Tibial nerve (tissue), 4 donors: ENCODE data around the gene SNAI3. TPM values are rescaled to one million over a fixed set of nuclear protein-coding genes. Genes with fewer than 3 reads are reported as not detected.
A peak's percentile ranks its signal among the peaks of the same experiment; 100 is the strongest.

Experiments
- DNase-seq, 2 donors: peaks; one replicate each; pipeline ENCODE4 v3.0.0-alpha.2; 2019; ENCODE audit warnings: low spot score in 2 of 2
- H3K27ac ChIP-seq, 4 donors: fragments of 200-600 bp; sonication (generic) in 3 of 4; one replicate each; pipeline ENCODE4 v1.5.1; 2017 to 2019; ENCODE audit warnings: mild to moderate bottlenecking in 1 of 4
- H3K27me3 ChIP-seq, 2 donors: fragments of 200-600 bp; sonication (generic) in 1 of 2; one replicate each; pipeline versions ENCODE4 v1.5.1 to v1.6.0; 2017 to 2019
- H3K36me3 ChIP-seq, 3 donors: fragments of 200-600 bp; sonication (generic); one replicate each; pipeline ENCODE4 v1.5.1; 2018 to 2019
- H3K4me1 ChIP-seq, 4 donors: fragments of 200-600 bp; sonication (generic) in 3 of 4; one replicate each; pipeline ENCODE4 v1.5.1; 2017 to 2019
- H3K4me3 ChIP-seq, 4 donors: fragments of 200-600 bp; sonication (generic) in 3 of 4; one replicate each; pipeline ENCODE4 v1.5.1; 2017 to 2019; ENCODE audit warnings: mild to moderate bottlenecking in 1 of 4, moderate library complexity in 1 of 4
- H3K9me3 ChIP-seq, 4 donors: fragments of 200-600 bp; sonication (generic) in 3 of 4; one replicate each; pipeline ENCODE4 v1.5.1; 2017 to 2019
- CTCF ChIP-seq, 5 experiments: fragments of 200-600 bp in 3 of 5; fragments of 450-650 bp in 2 of 5; sonication (generic) in 3 of 5; IDR thresholded peaks; one replicate each; pipeline ENCODE4 v1.5.1; 2016 to 2019; ENCODE audit warnings: antibody characterized with exemption in 5 of 5, mild to moderate bottlenecking in 3 of 5, moderate library complexity in 2 of 5
- EP300 ChIP-seq, 2 donors: sonication (generic); formaldehyde crosslinking; IDR thresholded peaks; one replicate each; pipeline ENCODE4 v1.6.1; 2017; ENCODE audit warnings: antibody characterized with exemption in 2 of 2, mild to moderate bottlenecking in 1 of 2
- POLR2A ChIP-seq, 2 donors: fragments of 450-650 bp; IDR thresholded peaks; one replicate each; pipeline ENCODE4 v1.6.1; 2017; ENCODE audit warnings: antibody characterized with exemption in 2 of 2, mild to moderate bottlenecking in 2 of 2, moderate library complexity in 2 of 2
- WGBS, 2 donors: methylation state at CpG; one replicate each; pipeline ENCODE4 v1.1.5; 2018; 5-methylcytosine and 5-hydroxymethylcytosine counted together
- total RNA-seq, 4 donors: library from RNA; depleted of rRNA; stranded (reverse); fragments of >200 nt; gene quantifications; one replicate each; pipeline ENCODE4 v1.1.0, GENCODE V29; 2016

SNAI3 gene
- total RNA-seq, 4 donors from 2014 or later, result 0.87 to 1.2 (median 1.0) TPM

- Histone ChIP-seq H3K27ac (no peak overlapping the region), H3K36me3 (no peaks in the 10 kb centered on the region), H3K27me3 (peaks cover 0 to 79% of the 10 kb centered on the region in 2 donors), H3K4me1 (peaks cover 0 to 28% (median 18%) of the 10 kb centered on the region in 4 donors), H3K4me3 (no peak overlapping the region), H3K9me3 (no peaks in the 10 kb centered on the region)
- WGBS, 2 donors, result 53% methylated on average over 21 to 28 of the region's 28 CpGs
- no peak for TF ChIP-seq POLR2A (IDR thresholded peaks at IDR 0.05)
- TF ChIP-seq CTCF (IDR thresholded peaks at IDR 0.05), result no peak
- TF ChIP-seq EP300 (IDR thresholded peaks at IDR 0.05), result no peak
- no peak for DNase-seq
Observed at GRCh38 chr16:88688013-88688778, 1.9 kb upstream of the SNAI3 start.

GRCh38 chr16:88687676-88688012 lies 1.3 kb upstream of the SNAI3 start:
- Histone ChIP-seq H3K27me3 (peaks cover 0 to 84% of the 10 kb centered on the region in 2 donors), H3K9me3 (no peaks in the 10 kb centered on the region), H3K36me3 (no peaks in the 10 kb centered on the region), H3K4me3 (no peak overlapping the region), H3K4me1 (peaks cover 0 to 25% (median 17%) of the 10 kb centered on the region in 4 donors), H3K27ac (peak overlapping the region in 1 of 4 donors; percentile 72)
- 66 to 72% methylated on average over 3 of the region's 3 CpGs for WGBS, 2 donors
- TF ChIP-seq EP300 (IDR thresholded peaks at IDR 0.05) (no peak), CTCF (IDR thresholded peaks at IDR 0.05) (no peak), POLR2A (IDR thresholded peaks at IDR 0.05) (no peak)
- no peak for DNase-seq

- WGBS, 2 donors, result 37 to 45% methylated on average over 7 of the region's 10 CpGs
- TF ChIP-seq EP300 (IDR thresholded peaks at IDR 0.05), result no peak
- TF ChIP-seq CTCF (IDR thresholded peaks at IDR 0.05), result no peak
- no peak for TF ChIP-seq POLR2A (IDR thresholded peaks at IDR 0.05)
- Histone ChIP-seq H3K4me1 (peaks cover 0 to 26% (median 17%) of the 10 kb centered on the region in 4 donors), H3K9me3 (no peaks in the 10 kb centered on the region), H3K27me3 (peaks cover 0 to 87% of the 10 kb centered on the region in 2 donors), H3K27ac (peak overlapping the region in 2 of 4 donors; percentile 63 to 72), H3K36me3 (no peaks in the 10 kb centered on the region), H3K4me3 (no peak overlapping the region)
- DNase-seq, result no peak
Observed at GRCh38 chr16:88687254-88687576, 908 bp upstream of the SNAI3 start.

GRCh38 chr16:88686062-88686438 lies 257 bp downstream of the SNAI3 start:
- Histone ChIP-seq H3K4me1 (peaks cover 0 to 38% (median 23%) of the 10 kb centered on the region in 4 donors), H3K27me3 (peaks cover 0 to 88% of the 10 kb centered on the region in 2 donors), H3K4me3 (peak overlapping the region; percentile 29 to 70 (median 48)), H3K36me3 (no peaks in the 10 kb centered on the region), H3K27ac (peak overlapping the region; percentile 20 to 78 (median 66)), H3K9me3 (no peaks in the 10 kb centered on the region)
- no peak for DNase-seq
- WGBS, 2 donors, result 0% methylated on average over 4 of the region's 25 CpGs; no CpG with 5 or more reads in 1 of the 2 donors
- TF ChIP-seq EP300 (IDR thresholded peaks at IDR 0.05), result no peak

GRCh38 chr16:88685156-88686061 lies 898 bp downstream of the SNAI3 start:
- no peak for DNase-seq
- no peak for TF ChIP-seq POLR2A (IDR thresholded peaks at IDR 0.05)
- TF ChIP-seq CTCF (IDR thresholded peaks at IDR 0.05), result peak; percentile 36 to 67 (median 47)
- TF ChIP-seq EP300 (IDR thresholded peaks at IDR 0.05), result no peak
- Histone ChIP-seq H3K4me3 (peak overlapping the region; percentile 29 to 70 (median 48)), H3K4me1 (peaks cover 0 to 38% (median 24%) of the 10 kb centered on the region in 4 donors), H3K27me3 (peaks cover 0 to 89% of the 10 kb centered on the region in 2 donors), H3K9me3 (no peaks in the 10 kb centered on the region), H3K36me3 (no peaks in the 10 kb centered on the region), H3K27ac (peak overlapping the region; percentile 20 to 78 (median 66))
- WGBS, 2 donors, result 3 to 7% methylated on average over 26 to 28 of the region's 33 CpGs
